ENCODE data around the gene SHQ1. TPM values are rescaled to one million over a fixed set of nuclear protein-coding genes. Genes with fewer than 3 reads are reported as not detected.

Gene SHQ1
- total RNA-seq, 1 experiment from 2014 or later: 20.3 TPM

GRCh38 chr3:72848703-72849081 is 447 bp upstream of the SHQ1 start:
- peak; percentile 20 for DNase-seq (ENCODE audit: low read depth)

DNA sequence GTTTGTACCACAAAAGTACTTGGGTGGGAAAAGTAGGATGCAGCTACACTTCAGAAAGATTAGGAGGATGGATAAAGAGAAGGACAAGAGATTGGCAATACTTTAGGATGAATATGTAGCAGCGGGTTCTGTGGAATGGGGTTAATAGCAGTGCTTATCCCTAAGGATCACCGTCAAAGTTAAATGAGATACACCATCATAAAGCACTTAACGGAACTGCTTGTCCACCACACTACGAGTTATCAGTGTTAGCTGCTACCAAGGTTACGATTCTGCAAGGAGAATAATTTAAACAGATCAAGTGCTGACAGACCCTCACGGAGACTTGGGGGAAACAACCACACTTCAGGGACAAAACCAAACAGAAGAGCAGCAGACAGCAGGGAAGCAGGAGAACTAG is 963 bp downstream of the SHQ1 start:
- no peak for DNase-seq (ENCODE audit: low read depth)

- DNase-seq (ENCODE audit: low read depth): no peak
Measured at GRCh38 chr3:72846166-72846565, 2.1 kb downstream of the SHQ1 start.

DNA sequence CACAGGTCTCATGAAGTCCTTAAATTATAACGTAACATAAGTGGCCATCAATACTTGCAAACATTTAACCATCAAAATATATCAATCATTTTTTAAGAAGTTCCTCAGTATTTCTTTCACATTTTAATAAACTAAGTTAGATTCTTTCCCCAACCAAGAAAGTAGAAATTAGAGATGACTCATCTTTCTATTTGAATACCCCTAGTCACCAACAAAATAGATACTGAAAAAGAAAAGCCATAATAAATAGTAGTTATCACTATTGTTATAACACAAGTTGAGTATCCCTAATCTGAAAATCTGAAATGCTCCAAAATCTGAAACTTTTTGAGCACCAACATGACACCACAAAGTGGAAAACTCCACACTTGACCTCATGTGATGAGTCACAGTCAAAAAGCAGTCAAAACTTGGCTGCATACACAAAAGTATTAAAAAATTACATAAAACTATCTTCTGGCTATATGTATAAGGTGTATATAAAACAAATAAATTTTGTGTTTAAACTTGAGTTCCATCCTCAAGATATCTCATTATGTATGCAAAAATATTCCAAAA is 3.7 kb downstream of the SHQ1 start:
- DNase-seq (ENCODE audit: low read depth): no peak

DNA sequence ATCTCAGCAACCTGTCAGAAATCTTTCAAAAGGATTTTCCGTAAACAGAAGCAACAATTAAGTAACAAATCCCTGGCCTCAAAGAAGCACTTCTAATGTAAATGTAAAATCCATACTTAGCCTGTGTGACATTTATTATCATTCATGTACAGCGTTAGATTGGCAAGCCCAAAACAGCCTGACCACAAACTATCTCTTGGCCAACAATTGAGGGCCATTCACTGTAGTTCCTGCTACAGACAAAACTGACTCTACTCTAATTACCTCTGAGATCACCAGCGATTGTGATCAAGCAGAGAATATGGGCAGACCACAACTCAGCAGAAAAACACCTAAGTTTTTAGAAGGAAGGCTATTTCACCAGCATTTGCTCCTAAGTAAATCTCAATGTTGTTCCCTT is 9.2 kb downstream of the SHQ1 start:
- no peak for DNase-seq (ENCODE audit: low read depth)

DNA sequence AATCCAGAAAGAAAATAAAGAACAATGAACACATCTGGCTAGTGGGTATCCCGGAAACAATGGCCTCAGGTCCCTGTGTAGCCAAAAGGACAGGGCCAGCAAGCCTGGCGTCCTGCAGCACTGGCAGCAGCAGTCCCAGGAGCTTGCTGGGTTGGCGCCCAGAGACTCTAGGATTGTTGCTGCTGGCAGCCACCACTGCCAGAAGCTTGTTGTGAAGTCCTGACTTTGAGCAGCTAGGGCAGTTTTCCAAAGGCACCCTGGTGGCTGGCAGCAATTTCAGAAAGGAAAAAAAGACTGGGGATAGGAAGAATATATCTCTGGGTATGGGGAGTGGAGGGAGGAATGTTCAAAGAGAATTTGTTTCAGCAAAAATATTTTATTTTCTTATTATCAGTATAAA is 11.3 kb downstream of the SHQ1 start:
- DNase-seq (ENCODE audit: low read depth): no peak

- no peak for DNase-seq (ENCODE audit: low read depth)
Measured at GRCh38 chr3:72836416-72836815, 11.8 kb downstream of the SHQ1 start.

DNA sequence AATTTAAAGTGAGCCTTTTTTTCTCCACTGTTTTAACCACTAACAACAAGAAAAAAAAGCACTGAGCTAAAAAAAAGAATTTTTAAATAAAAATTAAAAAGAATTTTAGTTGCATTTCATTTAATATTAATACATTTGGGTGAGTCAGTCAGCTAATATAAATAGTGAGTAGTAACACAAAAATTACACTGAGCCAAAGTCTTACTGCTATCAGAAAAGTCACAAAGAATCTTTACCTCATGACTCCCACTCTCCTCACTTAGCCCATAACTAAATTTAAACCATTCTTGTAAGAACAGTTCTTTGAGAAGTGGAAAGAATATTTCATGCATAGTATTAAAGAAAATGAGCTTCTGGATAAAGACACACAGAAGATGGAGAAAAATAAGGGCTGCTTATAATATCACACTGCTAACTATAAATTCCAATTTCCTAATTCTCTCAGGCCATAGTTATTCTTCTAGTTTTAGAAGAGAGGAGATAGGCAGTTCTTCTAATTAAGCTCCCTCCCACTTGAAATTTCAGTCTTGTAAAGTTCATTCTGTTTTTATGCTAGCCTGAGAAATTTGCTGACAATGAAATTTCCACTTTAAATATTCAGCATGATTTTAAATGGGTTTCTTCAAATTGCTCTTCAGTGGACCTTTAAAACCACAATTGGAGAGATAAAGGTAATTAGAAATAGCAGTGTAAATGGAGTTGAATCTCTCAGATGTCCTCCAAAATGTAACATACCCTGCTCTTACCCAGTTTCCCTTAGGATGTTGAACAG is 17.6 kb downstream of the SHQ1 start:
- no peak for DNase-seq (ENCODE audit: low read depth)

GRCh38 chr3:72829701-72830100 is 18.5 kb downstream of the SHQ1 start:
- DNase-seq (ENCODE audit: low read depth): no peak

GRCh38 chr3:72821161-72821781 is 27.0 kb downstream of the SHQ1 start:
- DNase-seq (ENCODE audit: low read depth): peak; percentile 80

GRCh38 chr3:72820415-72820814 is 27.8 kb downstream of the SHQ1 start:
- peak; percentile 52 for DNase-seq (ENCODE audit: low read depth)

- peak; percentile 74 for DNase-seq (ENCODE audit: low read depth)
Measured at GRCh38 chr3:72818905-72819304, 29.3 kb downstream of the SHQ1 start.

- peak; percentile 29 for DNase-seq (ENCODE audit: low read depth)
Measured at GRCh38 chr3:72818092-72818773, 30.0 kb downstream of the SHQ1 start.

GRCh38 chr3:72816862-72817355 is 31.3 kb downstream of the SHQ1 start:
- DNase-seq (ENCODE audit: low read depth): no peak

GRCh38 chr3:72814308-72814707 is 33.9 kb downstream of the SHQ1 start:
- no peak for DNase-seq (ENCODE audit: low read depth)

DNA sequence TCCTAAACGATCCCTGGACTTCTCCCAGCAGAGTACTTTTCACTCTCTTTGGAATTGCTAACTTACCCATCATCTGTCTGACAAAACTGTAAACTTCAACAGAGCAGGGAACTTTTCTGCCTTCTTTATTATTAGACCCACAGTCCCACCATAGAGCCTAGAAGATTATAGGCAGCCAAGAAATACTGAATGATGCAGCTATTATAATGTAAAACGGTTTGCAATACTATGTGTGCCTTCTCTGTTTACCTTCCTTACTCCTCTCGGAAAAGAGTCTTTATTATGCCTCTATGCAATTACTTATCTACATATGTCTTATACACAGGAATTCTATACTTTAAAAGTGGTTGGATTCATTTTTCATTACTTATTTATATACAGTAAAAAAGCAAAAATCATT is 36.0 kb downstream of the SHQ1 start:
- DNase-seq (ENCODE audit: low read depth): no peak

DNA sequence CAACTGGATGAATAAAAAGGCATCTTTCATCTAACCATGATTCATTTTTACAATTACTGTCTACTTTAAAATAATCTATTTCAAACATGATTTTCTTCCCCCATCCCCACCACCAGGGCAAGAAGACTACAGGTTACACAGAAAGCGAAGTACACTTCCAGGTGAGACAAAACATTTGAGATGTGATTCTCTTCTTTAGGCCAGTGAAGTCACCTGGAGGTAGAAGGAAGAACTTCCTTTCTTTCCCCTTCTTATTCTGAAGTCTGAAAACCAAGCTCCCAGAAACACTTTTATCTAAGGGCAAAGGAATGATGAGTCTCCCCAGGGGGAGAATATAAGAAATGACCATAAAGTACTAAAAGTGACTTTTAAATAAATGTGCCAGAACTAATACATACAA is 36.7 kb downstream of the SHQ1 start:
- DNase-seq (ENCODE audit: low read depth): no peak

DNA sequence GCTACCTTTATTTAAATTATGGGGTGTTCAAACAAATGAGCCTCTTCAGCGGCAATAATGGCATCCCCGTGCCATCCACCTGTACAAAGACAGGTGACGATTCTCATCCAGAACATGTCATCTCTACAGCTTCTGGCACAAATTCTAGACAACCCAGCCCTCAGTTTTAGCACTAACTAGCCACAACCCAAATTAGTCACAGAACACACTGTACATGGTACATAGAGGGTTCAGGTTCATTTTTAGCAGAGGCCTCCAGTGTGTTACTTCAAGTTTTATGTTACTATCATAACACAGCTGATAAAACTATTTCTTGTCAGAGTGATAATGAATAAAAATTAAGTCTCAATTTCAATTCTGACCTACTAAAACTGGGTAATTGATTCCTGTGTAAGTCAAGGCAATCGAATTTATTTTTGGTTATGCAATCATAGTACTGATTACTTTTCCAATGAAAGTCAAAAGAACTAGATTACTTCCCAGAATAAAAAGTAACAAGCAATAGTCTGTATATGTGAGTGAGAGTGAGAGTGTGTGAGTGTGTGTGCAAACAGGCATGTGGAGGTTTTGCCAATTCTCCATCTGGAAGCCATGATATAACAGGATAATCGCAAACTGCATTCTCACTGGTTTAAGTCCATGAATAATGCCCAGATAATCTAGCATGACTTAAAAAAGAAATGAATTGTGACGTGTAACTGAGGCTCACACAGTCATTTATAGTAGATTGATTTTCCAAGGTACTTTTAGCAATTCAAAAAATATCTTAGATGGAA is 37.4 kb downstream of the SHQ1 start:
- DNase-seq (ENCODE audit: low read depth): no peak

- DNase-seq (ENCODE audit: low read depth): no peak
Measured at GRCh38 chr3:72810063-72810462, 38.2 kb downstream of the SHQ1 start.

DNA sequence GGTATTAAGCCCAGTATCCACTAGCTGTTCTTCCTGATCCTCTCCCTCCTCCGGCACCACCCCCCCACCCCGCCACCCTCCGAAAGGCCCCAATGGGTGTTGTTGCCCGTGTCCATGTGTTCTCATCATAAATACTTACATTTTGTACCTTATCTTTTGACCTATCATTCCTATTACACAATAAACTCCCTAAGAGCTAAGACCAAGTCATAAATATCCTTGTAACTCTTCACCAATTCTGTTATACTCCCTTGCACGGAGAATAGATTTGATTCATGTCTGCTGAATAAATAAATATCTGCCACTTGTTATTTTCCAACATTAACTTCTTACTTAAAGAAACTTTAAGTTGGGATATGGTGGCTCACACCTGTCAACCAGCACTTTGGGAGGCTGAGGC is 43.9 kb downstream of the SHQ1 start:
- DNase-seq (ENCODE audit: low read depth): no peak

GRCh38 chr3:72803573-72803972 is 44.7 kb downstream of the SHQ1 start:
- no peak for DNase-seq (ENCODE audit: low read depth)

- DNase-seq (ENCODE audit: low read depth): no peak
Measured at GRCh38 chr3:72802001-72802400, 46.2 kb downstream of the SHQ1 start.

Measured in LHCN-M2 (cell line).